HG03139 (cell line): ENCODE measurements around the gene TTLL5.
"Not testable (repeated sequence)": the region's sequence is repeated elsewhere in the genome, so short reads cannot be mapped to it uniquely, and the experiment has no call there.

Source experiments
- ATAC-seq: cut with Tn5 transposase; IDR thresholded peaks from one replicate; pipeline ENCODE4 v1.9.1; 2021; ENCODE audit not compliant: unreplicated experiment

The TTLL5 gene

GRCh38 chr14:75831455-75831854 is 170.4 kb downstream of the TTLL5 start:
- ATAC-seq, result no peak

- no peak for ATAC-seq
These were observed 170.9 kb downstream of the TTLL5 start for GRCh38 chr14:75831952-75832351.

- ATAC-seq, result no peak
These were observed 171.7 kb downstream of the TTLL5 start for GRCh38 chr14:75832621-75833297.

GRCh38 chr14:75833326-75834020 is 172.4 kb downstream of the TTLL5 start:
- no peak for ATAC-seq

- no peak for ATAC-seq
These were observed 174.2 kb downstream of the TTLL5 start for GRCh38 chr14:75835156-75835725.

- ATAC-seq, result no peak
These were observed 174.7 kb downstream of the TTLL5 start for GRCh38 chr14:75835737-75836136.

GRCh38 chr14:75837151-75837787 is 176.2 kb downstream of the TTLL5 start:
- no peak for ATAC-seq

GRCh38 chr14:75840911-75841310 is 179.9 kb downstream of the TTLL5 start:
- no peak for ATAC-seq

- ATAC-seq, result no peak
These were observed 181.5 kb downstream of the TTLL5 start for GRCh38 chr14:75842551-75842950.

GRCh38 chr14:75844486-75844885 is 183.4 kb downstream of the TTLL5 start:
- no peak for ATAC-seq

- no peak for ATAC-seq
These were observed 184.2 kb downstream of the TTLL5 start for GRCh38 chr14:75845136-75845804.

GRCh38 chr14:75846694-75847093 is 185.6 kb downstream of the TTLL5 start:
- ATAC-seq, result not testable (repeated sequence)

- no peak for ATAC-seq
These were observed 186.5 kb downstream of the TTLL5 start for GRCh38 chr14:75847584-75847983.

GRCh38 chr14:75848167-75848913 is 187.3 kb downstream of the TTLL5 start:
- no peak for ATAC-seq

- no peak for ATAC-seq
These were observed 188.4 kb downstream of the TTLL5 start for GRCh38 chr14:75849300-75849895.

GRCh38 chr14:75851574-75851866 is 190.5 kb downstream of the TTLL5 start:
- no peak for ATAC-seq

GRCh38 chr14:75854111-75854799 is 193.2 kb downstream of the TTLL5 start:
- no peak for ATAC-seq

- ATAC-seq, result no peak
These were observed 196.2 kb downstream of the TTLL5 start for GRCh38 chr14:75857199-75857598.

- no peak for ATAC-seq
These were observed 197.3 kb downstream of the TTLL5 start for GRCh38 chr14:75858362-75858761.

- no peak for ATAC-seq
These were observed 198.7 kb downstream of the TTLL5 start for GRCh38 chr14:75859746-75860145.
